HG03442 (cell line): ENCODE data around the gene UTP14C.
"Not testable (repeated sequence)": the region's sequence is repeated elsewhere in the genome, so short reads cannot be mapped to it uniquely, and the experiment has no call there.

Experiments used
- ATAC-seq: cut with Tn5 transposase; IDR thresholded peaks from one replicate; pipeline ENCODE4 v1.9.1; 2021; ENCODE audit warnings: mild to moderate bottlenecking, moderate library complexity; ENCODE audit not compliant: unreplicated experiment

Gene UTP14C, protein sequence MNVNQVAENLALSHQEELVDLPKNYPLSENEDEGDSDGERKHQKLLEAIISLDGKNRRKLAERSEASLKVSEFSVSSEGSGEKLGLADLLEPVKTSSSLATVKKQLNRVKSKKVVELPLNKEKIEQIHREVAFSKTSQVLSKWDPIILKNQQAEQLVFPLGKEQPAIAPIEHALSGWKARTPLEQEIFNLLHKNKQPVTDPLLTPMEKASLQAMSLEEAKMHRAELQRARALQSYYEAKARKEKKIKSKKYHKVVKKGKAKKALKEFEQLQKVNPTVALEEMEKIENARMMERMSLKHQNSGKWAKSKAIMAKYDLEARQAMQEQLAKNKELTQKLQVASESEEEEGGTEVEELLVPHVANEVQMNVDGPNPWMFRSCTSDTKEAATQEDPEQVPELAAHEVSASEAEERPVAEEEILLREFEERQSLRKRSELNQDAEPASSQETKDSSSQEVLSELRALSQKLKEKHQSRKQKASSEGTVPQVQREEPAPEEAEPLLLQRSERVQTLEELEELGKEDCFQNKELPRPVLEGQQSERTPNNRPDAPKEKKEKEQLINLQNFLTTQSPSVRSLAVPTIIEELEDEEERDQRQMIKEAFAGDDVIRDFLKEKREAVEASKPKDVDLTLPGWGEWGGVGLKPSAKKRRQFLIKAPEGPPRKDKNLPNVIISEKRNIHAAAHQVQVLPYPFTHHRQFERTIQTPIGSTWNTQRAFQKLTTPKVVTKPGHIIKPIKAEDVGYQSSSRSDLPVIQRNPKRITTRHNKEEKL

DNA sequence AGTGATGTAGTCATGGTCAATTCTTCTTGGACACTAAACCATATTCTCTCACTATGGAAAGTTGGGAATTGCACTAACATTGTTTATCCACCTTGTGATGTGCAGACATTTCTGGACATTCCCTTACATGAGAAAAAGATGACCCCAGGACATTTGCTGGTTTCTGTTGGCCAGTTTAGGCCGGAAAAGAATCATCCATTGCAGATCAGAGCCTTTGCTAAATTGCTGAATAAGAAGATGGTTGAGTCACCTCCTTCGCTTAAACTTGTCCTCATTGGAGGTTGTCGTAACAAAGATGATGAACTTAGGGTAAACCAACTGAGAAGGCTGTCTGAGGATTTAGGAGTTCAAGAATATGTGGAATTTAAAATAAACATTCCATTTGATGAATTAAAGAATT is at the start of gene UTP14C:
UTP14C (plus strand) TSS at position 211 of the 400 bp plus-strand sequence. CDS start 4,114 bp downstream, outside the sequence.
- ATAC-seq = no peak

DNA sequence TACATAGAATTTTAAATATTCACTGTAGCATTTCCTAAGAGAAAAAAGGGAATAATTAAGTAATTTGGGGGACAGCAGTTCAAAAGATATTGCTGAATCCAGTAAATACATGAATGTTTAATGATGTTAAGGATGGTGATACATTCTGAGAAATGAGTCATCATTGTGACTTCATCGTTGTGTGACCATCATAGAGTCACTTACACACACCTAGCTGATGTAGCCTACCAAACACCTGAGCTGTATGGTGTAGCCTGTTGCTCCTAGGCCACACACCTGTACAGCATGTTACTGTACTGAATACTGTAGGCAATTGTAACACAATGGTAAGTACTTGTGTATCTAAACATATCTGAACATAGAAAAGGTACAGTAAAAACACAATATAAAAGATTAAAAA is 48.1 kb upstream of the UTP14C start:
- no peak for ATAC-seq

DNA sequence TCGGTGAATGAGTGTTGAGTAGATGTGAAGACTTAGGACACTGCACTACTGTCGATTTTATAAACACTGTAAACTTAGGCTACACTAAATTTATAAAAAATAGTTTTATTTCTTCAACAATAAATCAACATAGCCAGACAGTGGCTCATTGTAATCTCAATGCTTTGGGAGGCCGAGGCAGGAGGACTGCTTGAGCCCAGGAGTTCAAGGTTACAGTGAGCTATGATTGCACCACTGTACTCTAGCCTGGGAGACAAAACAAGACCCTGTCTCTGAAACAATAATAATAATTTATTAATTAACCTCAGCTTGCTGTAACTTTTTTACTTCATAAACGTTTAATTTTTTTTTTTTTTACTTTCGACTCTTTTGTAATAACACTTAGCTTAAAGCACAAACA is 47.6 kb upstream of the UTP14C start:
- no peak for ATAC-seq

DNA sequence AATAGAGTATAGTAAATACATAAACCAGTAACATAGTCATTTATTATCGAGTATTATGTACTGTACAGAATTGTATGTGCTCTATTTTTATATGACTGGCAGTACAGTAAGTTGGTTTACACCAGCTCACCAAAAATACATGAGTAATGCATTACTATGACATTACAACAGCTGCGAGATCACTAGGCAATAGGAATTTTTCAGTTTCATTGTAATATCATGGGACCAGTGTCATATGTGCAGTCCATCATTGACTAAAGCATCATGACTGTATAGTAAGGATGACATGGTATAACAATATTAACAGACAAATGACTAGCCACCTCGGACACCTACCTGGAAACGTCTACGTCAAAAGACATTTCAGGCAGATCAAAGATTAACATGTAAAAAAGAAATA is 46.9 kb upstream of the UTP14C start:
- no peak for ATAC-seq

DNA sequence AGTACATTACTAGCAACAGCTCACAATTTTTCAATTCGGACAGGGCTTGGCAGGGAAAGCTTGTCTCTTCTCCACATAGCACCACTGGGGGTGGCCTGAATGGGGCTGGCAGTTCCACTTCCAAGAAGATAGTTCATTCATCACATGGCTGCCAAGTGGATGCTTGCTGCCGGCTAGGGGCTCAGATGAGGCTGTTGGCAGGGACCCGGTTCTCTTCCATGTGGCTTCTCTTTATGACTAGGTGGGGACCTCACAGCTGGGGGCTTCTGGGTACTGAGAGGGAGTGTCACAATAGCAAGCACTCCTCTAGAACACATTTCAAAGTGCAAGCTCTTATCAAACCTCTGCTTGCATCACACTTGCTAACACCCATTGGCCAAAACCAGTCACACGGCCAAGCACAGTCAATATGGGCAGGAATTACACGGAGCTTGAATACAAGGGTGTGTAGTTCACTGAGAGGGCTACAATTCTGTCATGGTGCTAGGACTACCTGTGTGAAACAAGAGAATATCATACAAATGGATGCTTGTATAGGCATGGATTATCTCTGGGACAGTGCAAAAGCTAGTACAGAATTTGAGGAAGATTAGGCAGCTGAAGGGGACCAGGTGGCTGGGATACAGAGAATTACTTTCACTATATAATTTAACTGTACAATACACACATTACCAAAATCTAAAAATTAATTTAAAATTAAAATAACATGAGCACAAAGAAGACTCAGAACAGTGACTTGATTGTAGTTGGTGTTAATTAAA is 45.5 kb upstream of the UTP14C start:
- no peak for ATAC-seq

DNA sequence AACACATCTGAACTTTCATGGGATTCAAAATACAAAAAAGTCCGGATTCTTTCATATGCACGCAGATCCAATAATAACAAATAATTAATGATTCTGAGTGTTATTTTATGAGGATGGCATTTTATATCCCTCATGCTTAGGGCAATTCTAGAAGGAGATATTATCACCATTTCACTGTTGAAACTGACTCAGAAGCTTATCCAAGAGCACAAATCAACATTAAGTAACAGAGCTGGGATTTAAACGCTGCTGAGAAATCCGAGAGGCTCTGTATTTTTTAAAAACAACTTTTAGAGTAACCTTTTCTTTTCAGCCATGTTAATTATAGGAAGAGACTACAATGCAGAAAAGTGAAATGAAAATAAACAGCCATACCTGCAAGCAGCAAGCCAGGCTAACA is 43.6 kb upstream of the UTP14C start:
- no peak for ATAC-seq

DNA sequence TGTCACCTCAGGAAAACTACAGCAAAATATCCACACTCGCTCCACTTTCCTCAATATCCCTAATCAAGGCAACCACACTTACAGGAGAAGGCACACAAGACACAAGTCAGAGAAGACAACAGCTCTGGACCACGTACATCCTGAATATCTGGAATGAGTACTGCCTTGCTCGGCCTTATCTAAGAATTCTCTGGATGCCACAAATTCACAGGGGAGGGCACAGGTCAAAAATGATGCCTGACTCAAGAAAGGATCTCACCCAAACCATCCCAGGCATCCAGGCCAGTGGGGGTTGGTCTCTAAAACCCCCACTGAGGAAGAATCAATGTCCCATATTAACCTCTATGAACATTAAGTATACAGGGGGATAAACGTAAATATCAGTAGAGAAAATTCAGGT is 43.1 kb upstream of the UTP14C start:
- ATAC-seq = no peak

DNA sequence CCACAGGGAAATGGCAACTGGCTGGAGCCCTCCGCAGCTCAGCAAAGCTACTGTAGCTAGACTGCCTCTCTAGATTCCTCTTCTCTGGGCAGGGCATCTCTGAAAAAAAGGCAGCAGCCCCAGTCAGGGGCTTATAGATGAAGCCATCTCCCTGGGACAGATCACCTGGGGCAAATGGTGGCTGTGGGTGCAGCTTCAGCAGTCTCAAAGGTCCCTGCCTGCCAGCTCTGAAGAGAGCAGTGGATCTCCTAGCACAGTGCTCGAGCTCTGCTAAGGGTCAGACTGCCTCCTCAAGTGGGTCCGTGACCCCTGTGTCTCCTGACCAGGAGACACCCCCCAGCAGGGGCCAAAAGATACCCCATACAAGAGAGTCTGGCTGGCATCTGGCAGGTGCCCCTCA is 41.2 kb upstream of the UTP14C start:
- ATAC-seq = not testable (repeated sequence)

DNA sequence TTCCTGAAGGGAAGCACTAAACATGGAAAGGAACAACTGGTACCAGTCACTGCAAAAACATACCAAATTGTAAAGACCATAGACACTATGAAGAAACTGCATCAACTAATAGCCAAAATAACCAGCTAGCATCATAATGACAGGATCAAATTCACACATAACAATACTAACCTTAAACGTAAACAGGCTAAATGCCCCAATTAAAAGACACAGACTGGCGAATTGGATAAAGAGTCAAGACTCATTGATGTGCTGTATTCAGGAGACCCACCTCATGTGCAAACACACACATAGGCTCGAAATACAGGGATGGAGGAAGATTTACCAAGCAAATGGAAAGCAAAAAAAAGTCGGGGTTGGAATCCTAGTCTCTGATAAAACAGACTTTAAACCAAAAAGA is 39.6 kb upstream of the UTP14C start:
- not testable (repeated sequence) for ATAC-seq

DNA sequence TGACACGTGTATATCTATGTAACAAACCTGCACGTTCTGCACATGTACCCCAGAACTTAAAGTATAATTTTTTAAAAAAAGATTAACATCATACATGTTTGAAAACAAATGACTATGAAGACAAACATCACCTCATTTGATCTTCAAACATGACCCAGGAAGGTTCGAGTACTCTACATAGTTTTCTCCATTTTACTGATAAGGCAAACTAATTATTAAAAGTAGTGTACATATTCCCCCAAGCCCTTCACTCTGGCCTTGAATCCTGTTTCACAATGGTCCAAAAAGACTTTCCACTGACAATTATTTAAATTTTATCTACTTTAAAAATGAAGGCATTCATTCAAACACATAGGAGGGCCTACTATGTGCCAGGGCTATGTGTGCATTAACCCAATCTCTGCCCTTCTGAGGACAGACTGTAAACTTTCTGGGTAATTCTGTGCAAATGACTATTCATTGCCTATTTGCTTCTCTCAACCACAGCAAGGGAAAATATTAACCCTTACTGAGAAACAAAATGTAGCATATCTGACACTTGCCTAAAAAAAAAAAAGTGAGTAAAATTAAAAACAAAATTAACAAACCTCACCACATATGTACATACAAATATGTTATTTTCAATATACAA is 35.4 kb upstream of the UTP14C start:
- ATAC-seq = no peak

DNA sequence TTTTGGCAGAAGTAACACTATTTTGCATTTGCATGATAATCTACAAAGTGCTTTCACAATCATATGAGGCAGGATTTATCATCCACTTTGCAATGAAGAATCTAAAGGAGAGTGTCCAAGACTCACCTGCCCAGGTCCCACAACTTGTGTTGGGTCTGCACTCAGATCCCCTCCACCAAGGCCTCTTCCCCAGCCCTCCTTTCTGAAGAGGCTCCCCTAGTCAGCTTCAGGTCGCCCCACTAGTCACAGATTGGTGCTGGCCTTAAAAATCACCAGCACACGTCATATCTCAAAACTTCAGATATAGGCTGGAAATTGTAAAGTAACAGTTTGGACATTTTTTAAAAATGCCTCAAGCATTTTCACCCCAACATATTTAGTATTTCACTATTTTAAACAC is 30.8 kb upstream of the UTP14C start:
- ATAC-seq = no peak

DNA sequence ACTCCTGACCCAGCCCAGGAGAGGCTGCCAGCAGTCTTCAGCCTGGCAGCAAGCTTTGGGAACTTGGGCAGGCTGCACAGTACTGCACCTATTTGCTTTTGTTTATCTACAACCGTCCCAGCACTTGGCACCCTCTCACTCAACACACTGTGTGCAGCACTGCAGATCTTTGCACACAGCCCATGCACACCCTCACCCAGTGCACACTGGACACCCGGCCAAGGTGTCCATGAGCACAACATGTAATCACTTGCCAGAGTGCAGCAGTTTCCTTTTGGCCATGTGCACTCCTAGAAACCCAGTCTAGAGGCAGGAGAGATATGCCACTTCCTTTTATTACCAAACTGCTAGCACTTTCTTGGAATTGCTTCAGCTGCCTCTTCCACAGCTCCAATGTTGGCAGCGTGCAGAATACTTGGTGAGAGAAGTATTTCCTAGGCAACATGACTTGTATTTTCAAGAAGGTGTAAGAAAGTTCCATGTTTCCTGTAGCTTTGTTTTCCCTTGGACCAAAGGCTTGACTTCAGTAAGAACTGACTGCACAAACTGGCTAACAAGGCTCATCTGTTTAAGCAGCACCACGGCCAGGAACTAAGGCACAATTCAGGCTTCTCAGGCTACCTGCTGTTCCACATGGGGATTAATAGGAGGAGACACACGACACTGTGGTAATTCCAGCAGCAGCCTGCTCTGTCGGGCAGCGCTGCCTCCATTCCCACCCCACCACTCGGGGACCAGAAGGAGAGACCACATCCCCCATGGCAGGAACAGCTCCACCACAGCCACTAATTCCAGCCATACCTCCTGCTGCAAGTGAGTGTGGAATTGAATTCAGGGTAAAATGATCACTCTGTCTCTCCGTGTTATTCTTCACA is 28.6 kb upstream of the UTP14C start:
- no peak for ATAC-seq

DNA sequence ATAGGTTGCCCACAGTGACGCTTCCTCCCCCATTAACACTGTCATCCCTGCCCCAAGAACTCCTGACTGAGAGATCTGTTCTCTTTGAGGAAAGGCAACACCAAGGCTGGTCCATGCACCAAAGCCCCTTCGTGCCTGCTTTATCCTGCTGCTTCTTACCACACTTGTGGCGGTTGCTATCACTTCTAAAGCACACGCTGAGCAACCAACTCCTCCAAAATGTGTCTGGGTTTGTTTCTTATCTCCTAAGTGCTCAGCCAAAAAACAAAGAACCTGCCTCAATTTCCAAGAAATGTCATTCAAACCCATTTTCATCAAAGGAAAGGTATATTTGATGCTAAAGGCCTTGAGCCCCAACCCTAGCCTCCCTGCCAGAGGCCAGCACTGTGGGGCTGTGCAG is 27.9 kb upstream of the UTP14C start:
- ATAC-seq = no peak

DNA sequence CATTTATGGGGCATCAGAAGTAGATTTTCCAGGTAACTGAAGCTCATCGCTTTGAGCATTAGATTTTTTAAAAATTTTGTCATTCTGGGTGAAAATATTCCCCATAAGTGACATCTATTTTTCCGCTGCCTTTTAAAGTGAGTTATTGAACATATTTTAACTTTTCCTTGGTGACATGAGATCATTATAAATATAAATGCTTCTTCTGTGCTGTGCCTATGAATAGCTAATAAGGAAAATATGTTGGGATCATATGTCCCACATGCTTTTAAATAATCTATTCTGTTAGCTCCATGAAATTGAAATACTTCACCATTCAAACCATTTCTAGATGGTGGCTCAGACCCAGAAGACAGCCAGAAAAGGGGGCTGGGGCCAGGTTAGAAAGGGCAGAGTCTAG is 27.3 kb upstream of the UTP14C start:
- no peak for ATAC-seq

DNA sequence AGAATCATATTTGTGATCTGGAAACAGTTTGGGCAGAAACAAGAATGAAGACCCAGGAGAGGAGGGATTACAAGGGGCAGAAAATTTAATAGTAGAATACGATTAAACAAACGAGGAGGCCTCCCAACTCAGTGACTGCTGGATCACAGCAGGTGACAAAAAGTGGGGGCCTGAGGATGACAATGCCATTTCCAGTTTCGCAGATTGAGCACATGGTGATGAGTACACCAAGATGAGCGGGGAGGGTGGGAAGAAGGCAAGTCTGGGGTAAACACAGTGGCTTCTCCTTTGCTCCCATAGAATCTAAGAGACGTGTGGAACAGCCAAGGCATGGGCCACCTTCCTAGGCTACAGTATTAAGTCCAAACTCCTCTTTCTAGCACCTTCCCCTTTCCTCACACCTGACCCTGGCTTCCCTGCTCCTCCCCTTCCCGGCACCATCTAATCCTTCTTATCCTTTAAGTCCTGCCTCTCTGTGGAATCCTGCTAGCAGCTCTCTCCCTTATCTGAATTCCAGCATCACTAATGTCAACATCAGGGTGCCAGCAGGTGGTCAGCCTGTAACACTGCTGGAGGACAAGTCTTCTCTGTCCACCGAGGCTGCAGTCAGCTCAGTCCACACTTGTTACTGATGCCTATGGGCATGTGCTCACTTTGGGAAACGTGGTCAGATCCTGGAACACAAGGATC is 26.7 kb upstream of the UTP14C start:
- ATAC-seq = no peak

DNA sequence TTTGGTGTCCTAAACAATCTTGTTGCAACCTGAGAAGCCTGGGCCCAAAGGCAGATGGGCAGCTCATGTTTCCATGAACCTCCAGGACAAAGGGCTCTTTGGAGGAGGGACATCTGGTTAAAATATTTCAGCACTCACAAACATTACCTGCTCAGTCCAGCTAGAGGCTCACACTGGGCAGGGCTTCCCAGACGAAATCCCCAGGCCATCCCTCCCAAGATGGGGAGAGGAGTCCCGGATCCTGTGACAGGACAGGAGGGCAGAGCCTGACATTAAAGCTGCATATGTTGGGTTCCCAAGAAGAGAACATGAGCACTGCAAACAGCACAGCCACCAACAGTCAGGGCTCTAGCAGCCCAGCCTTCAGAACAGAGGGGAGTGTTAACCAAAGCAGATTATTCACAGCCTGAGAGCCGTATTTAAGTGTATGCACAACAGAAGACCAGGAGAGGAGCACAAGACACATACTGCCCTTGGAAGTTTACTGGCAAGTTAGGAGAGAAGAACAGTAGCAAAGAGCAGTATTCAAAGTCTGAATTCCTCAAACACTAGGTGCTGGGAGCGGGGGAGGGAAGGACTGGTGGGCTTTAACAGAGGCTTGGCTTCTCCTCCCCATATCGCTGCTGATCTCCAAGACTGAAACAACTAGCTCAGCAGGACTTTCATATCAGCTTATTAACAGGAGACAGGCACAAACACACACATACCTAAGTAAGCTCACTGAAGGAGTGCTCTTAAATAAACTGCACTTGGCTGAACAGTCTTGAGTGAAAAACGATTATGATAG is 25.6 kb upstream of the UTP14C start:
- no peak for ATAC-seq

DNA sequence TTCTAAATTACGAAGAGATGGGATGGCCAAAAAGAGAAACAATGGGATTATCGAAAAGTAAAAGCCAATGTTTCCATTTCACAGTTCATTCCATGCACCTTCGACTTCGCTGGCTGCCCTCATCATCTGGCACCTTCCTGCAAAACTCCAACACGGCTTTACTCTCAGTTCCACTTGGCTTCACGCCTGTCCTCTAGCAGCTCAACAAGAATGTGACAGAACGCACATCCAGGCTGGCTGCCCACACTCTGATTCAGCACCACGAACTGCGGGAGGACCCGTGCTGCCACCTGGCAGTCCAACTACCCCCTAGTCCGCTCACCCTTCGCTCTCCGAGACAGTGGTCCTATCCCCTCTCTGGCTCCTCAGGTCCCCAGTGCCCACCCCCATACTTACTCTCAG is 25.0 kb upstream of the UTP14C start:
- no peak for ATAC-seq

DNA sequence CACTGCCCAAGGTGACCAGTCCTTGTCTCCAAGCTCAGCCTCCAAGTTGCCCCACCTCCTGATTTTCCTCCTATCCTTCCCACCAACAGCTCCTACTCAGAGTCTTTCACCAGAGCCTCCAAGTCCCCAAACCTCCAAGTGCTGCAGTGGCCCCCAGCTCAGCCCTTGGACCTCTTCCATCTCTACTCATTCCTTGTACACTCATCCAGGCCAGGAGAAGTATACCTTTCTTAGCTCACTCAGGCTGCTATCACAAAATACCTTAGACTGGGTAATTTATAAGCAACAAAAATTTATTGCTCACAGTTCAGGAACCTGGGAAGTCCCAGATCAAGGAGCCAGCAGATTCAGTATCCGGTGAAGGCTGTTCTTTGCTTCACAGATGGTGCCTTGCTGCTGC is 24.6 kb upstream of the UTP14C start:
- ATAC-seq = no peak
